Neuron (in vitro differentiated cells): ENCODE measurements around the gene IFNAR1.

Source experiments
- H2AFZ ChIP-seq: one replicate; pipeline ENCODE4 v1.6.1; 2013; ENCODE audit warnings: low read depth, mild to moderate bottlenecking, inconsistent platforms, low read length, moderate library complexity
- H3K27me3 ChIP-seq: one replicate; pipeline ENCODE4 v1.6.1; 2013; ENCODE audit warnings: low read length; ENCODE audit not compliant: insufficient read depth
- H3K36me3 ChIP-seq: one replicate; pipeline ENCODE4 v1.6.1; 2013; ENCODE audit warnings: low read length; ENCODE audit not compliant: insufficient read depth
- H3K4me1 ChIP-seq: one replicate; pipeline ENCODE4 v1.6.1; 2013; ENCODE audit warnings: low read length; ENCODE audit not compliant: insufficient read depth
- H3K4me3 ChIP-seq: 2 replicates; pipeline ENCODE4 v1.5.1; 2013; ENCODE audit warnings: mild to moderate bottlenecking, low read length, moderate library complexity
- H3K9me3 ChIP-seq: one replicate; pipeline ENCODE4 v1.6.1; 2013; ENCODE audit warnings: low read length

The IFNAR1 gene

DNA sequence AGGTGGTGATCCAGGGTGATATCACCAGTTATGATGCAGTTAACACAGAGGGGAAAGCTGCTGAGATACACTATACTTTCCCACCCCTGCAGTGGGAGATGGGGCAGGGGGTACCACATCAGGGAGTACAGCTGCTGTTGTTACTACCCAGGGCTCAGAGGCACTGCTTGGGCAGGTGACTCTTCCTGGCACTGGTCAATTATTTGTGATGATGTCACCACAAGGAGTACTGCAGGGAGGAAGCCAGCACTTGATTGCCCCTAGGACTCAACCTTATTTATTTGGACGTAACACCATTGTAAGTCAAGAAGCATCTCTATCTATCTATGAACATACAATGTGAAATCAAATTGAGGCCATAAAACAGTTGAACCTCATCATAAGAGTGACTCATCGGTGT lies 10.1 kb downstream of the IFNAR1 start:
- Histone ChIP-seq H3K4me1 (no peaks in the 10 kb centered on the region), H3K36me3 (peaks cover 26% of the 10 kb centered on the region), H3K9me3 (peaks cover 25% of the 10 kb centered on the region), H3K4me3 (no peak overlapping the region), H2AFZ (no peak overlapping the region), H3K27me3 (no peaks in the 10 kb centered on the region)

GRCh38 chr21:33339135-33339534 lies 14.4 kb downstream of the IFNAR1 start:
- no peaks in the 10 kb centered on the region for H3K27me3 ChIP-seq
- peaks cover 5% of the 10 kb centered on the region for H3K9me3 ChIP-seq
- H2AFZ ChIP-seq, result no peak overlapping the region
- H3K36me3 ChIP-seq, result peaks cover 49% of the 10 kb centered on the region
- no peak overlapping the region for H3K4me3 ChIP-seq
- H3K4me1 ChIP-seq, result no peaks in the 10 kb centered on the region

DNA sequence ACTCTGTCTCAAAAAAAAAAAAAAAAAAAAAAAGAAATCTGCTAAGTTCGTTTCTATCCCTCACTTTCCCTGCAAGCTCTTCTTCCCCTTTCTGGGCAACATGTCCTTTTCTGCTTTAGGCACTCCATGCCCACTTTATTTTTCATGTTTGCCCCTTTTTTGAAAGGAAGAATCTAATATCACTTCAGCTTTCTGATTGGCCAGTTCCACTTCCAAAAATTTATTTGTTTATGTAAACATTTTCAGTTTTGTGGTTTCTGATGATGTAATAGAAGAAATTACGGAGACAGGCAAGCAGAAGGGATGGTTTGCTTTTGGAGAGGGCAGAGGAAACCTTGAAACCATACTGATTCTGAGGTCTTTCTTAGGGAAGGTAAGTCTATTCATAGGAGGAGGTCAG lies 15.1 kb downstream of the IFNAR1 start:
- H3K4me3 ChIP-seq, result no peak overlapping the region
- no peaks in the 10 kb centered on the region for H3K27me3 ChIP-seq
- no peak overlapping the region for H2AFZ ChIP-seq
- no peaks in the 10 kb centered on the region for H3K4me1 ChIP-seq
- H3K9me3 ChIP-seq, result peaks cover 2% of the 10 kb centered on the region
- peaks cover 50% of the 10 kb centered on the region for H3K36me3 ChIP-seq

DNA sequence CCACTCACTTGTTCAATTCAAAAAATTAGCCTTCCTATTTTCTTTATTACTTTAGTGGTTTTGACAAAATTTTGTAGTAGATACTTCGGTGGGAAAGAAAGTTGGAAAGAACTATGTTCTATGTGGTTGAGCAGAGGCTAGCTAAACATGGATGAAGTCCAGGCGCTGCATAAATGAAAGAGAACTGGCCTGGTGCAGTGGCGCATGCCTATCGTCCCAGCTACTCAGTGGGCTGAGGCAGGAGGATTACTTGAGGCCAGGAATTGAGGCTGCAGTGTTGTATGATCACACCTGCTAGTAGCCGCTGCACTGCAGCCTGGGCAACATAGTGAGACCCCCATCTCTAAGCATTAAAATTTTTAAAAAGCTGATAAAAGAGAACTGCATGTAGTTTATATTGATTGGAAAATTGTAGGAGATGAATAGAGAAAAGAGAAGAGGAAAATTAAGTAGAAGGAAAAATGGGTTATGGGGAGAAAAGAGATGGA lies 21.0 kb downstream of the IFNAR1 start:
- no peaks in the 10 kb centered on the region for H3K4me1 ChIP-seq
- no peak overlapping the region for H3K4me3 ChIP-seq
- H3K36me3 ChIP-seq, result peaks cover 75% of the 10 kb centered on the region
- no peaks in the 10 kb centered on the region for H3K27me3 ChIP-seq
- H2AFZ ChIP-seq, result no peak overlapping the region
- H3K9me3 ChIP-seq, result no peaks in the 10 kb centered on the region

GRCh38 chr21:33348706-33349105 lies 23.9 kb downstream of the IFNAR1 start:
- Histone ChIP-seq H3K36me3 (peaks cover 67% of the 10 kb centered on the region), H3K4me3 (no peak overlapping the region), H2AFZ (no peak overlapping the region), H3K9me3 (no peaks in the 10 kb centered on the region), H3K4me1 (no peaks in the 10 kb centered on the region), H3K27me3 (no peaks in the 10 kb centered on the region)

DNA sequence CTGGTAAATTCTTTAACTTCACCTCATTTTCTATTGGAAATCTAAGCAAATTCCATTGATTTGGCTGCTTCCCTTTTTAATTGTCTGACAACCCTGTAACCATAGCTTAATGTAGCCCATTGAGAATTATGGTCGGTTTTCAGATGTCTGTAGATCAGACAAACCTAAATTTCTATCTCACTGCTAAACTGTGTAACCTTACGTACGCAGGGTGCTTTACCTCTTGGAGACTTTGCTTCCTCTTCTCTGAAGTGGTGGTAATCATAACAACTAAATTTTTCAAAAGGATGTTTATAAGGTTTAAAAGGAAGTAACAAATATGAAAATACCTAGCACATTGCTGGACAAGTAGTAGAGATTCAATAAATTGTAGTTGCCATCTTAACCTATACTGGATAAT lies 25.9 kb downstream of the IFNAR1 start:
- H3K27me3 ChIP-seq, result no peaks in the 10 kb centered on the region
- no peaks in the 10 kb centered on the region for H3K4me1 ChIP-seq
- H3K4me3 ChIP-seq, result no peak overlapping the region
- no peak overlapping the region for H2AFZ ChIP-seq
- no peaks in the 10 kb centered on the region for H3K9me3 ChIP-seq
- H3K36me3 ChIP-seq, result peaks cover 64% of the 10 kb centered on the region

GRCh38 chr21:33355355-33355754 lies 30.6 kb downstream of the IFNAR1 start:
- H3K36me3 ChIP-seq, result peaks cover 51% of the 10 kb centered on the region
- no peaks in the 10 kb centered on the region for H3K4me1 ChIP-seq
- no peaks in the 10 kb centered on the region for H3K27me3 ChIP-seq
- no peak overlapping the region for H3K4me3 ChIP-seq
- H2AFZ ChIP-seq, result no peak overlapping the region
- H3K9me3 ChIP-seq, result no peaks in the 10 kb centered on the region

- no peaks in the 10 kb centered on the region for H3K4me1 ChIP-seq
- H2AFZ ChIP-seq, result no peak overlapping the region
- no peak overlapping the region for H3K4me3 ChIP-seq
- H3K36me3 ChIP-seq, result peaks cover 45% of the 10 kb centered on the region
- no peaks in the 10 kb centered on the region for H3K27me3 ChIP-seq
- H3K9me3 ChIP-seq, result no peaks in the 10 kb centered on the region
Observed at GRCh38 chr21:33355996-33356395, 31.2 kb downstream of the IFNAR1 start.

DNA sequence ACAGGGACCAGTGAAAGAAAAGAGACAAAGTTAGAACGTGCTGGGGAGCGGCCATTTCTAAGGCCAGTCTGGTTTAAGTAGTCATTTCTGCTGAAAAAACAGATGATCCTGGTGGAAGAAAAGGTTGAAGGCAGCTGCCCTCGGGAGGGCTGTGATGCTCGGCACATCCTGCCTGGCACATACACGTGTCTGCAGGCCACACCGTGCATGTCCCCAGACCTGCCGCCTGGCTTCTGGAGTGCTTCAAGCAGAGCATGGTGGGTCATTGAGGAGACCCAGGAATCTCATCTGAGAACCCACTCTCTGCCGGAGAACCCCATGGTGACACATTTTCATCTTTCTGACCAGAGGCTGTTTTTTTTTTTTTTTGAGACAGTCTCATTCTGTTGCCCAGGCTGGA lies 32.4 kb downstream of the IFNAR1 start:
- H3K9me3 ChIP-seq, result no peaks in the 10 kb centered on the region
- no peak overlapping the region for H3K4me3 ChIP-seq
- H3K36me3 ChIP-seq, result peaks cover 36% of the 10 kb centered on the region

GRCh38 chr21:33359446-33359845 lies 34.7 kb downstream of the IFNAR1 start:
- Histone ChIP-seq H3K27me3 (no peaks in the 10 kb centered on the region), H3K4me3 (no peak overlapping the region)

More for the DNA sequence above, 32.4 kb downstream of the IFNAR1 start:
- Histone ChIP-seq H3K27me3 (no peaks in the 10 kb centered on the region), H2AFZ (no peak overlapping the region), H3K4me1 (no peaks in the 10 kb centered on the region)

GRCh38 chr21:33360281-33360680 lies 35.5 kb downstream of the IFNAR1 start:
- Histone ChIP-seq H2AFZ (no peak overlapping the region), H3K9me3 (no peaks in the 10 kb centered on the region), H3K36me3 (peaks cover 22% of the 10 kb centered on the region), H3K27me3 (no peaks in the 10 kb centered on the region), H3K4me1 (no peaks in the 10 kb centered on the region), H3K4me3 (no peak overlapping the region)

More at GRCh38 chr21:33359446-33359845, 34.7 kb downstream of the IFNAR1 start:
- peaks cover 29% of the 10 kb centered on the region for H3K36me3 ChIP-seq
- H3K9me3 ChIP-seq, result no peaks in the 10 kb centered on the region
- H3K4me1 ChIP-seq, result no peaks in the 10 kb centered on the region
- no peak overlapping the region for H2AFZ ChIP-seq

DNA sequence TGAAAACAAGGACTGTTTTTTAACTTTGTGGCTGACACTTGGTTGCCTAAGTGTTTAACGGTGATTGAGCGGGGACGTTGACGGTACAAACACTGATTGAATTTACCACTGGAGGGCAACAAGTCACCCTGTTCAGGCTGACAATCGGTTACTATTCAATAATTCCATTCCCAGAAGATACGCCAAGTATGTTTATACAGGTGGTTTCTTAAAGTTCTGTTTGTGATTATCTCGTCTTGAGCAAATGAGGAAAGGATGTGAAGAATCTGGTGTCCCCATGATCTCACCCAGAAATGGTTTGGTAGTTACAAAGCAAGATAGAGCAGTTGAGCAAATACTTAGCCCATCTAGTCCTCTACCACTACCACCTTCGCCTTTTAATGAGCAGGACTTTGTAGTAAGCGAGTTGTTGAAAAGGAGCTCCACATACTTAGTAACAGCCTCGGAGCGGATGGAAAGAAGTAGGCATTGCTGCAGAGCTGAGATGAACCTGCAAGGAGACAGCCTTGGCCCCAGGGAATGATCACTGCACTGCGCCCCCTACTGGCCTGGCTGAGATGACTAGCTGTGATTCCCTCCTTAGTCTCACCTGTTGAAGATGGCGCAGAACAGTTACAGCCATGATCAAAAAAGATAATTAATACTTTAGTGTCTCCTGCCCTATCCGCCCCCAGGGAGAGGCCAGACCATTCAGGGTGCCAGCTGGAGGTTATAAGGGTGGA lies 36.3 kb downstream of the IFNAR1 start:
- Histone ChIP-seq H2AFZ (no peak overlapping the region), H3K36me3 (peaks cover 19% of the 10 kb centered on the region), H3K4me3 (no peak overlapping the region), H3K4me1 (no peaks in the 10 kb centered on the region), H3K27me3 (no peaks in the 10 kb centered on the region), H3K9me3 (peaks cover 1% of the 10 kb centered on the region)

DNA sequence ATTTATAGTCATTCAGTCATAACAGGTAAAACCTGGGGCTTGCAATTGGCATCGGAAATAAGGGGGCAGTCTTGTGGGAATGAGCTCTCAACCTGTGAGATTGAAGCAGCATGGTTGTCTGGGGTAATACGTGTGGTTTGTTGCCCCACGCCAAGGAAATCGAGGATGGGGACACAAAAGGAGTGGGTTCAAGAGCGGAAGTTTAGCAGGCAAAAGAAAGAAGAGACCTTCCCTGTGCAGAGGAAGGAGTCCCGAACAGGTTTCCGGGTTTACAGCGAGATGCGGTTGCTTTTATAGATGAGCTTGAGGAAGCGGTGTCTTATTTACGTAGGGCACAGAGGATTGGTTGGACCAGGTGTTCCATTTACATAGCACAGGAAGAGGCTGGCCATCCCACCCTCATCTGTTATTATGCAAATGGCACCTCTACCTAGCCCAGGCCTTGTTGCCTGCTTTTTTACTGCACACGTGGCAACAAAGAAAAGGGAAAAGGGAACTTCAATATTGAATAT lies 37.3 kb downstream of the IFNAR1 start:
- H3K4me1 ChIP-seq, result no peaks in the 10 kb centered on the region
- H2AFZ ChIP-seq, result no peak overlapping the region
- H3K36me3 ChIP-seq, result peaks cover 8% of the 10 kb centered on the region
- H3K4me3 ChIP-seq, result no peak overlapping the region
- peaks cover 2% of the 10 kb centered on the region for H3K9me3 ChIP-seq
- no peaks in the 10 kb centered on the region for H3K27me3 ChIP-seq
